HL-60 (cell line): ENCODE results near the gene RPL27A.
A peak's percentile ranks its signal among the peaks of the same experiment; 100 is the strongest.

ENCODE experiments used
- DNase-seq, 2 experiments: peaks; one replicate each; pipeline ENCODE4 v3.0.0-alpha.2; 2010 to 2020; ENCODE audit warnings: low read depth in 1 of 2, low spot score in 1 of 2
- H3K27ac ChIP-seq: fragments of 250-450 bp; sonication (Bioruptor Pico); replicated peaks from 2 replicates; pipeline ENCODE4 v1.5.1; 2020; ENCODE audit warnings: mild to moderate bottlenecking, moderate library complexity
- H3K27me3 ChIP-seq: fragments of 250-450 bp; sonication (Bioruptor Pico); 2 replicates; pipeline ENCODE4 v1.5.1; 2021; ENCODE audit warnings: mild to moderate bottlenecking, moderate library complexity; ENCODE audit not compliant: insufficient read depth, poor library complexity, severe bottlenecking
- H3K4me3 ChIP-seq: replicated peaks from 2 replicates; pipeline ENCODE4 v1.5.1; 2011; ENCODE audit warnings: mild to moderate bottlenecking, control low read depth, low read length; ENCODE audit not compliant: insufficient read depth
- GABPA ChIP-seq: IDR thresholded peaks from 2 replicates; pipeline ENCODE4 v1.6.1; 2012; ENCODE audit warnings: low read depth
- POLR2AphosphoS5 ChIP-seq: IDR thresholded peaks from 2 replicates; pipeline ENCODE4 v1.6.1; 2012; ENCODE audit warnings: low read depth
- SPI1 ChIP-seq: IDR thresholded peaks from 2 replicates; pipeline ENCODE4 v1.6.1; 2012; ENCODE audit warnings: low read depth, mild to moderate bottlenecking, borderline replicate concordance
- long read RNA-seq: library from polyadenylated mRNA; unstranded; transcript quantifications from one replicate; pipeline ENCODE4 v2.0.0, GENCODE V29; 2020
- TF ChIP-seq, protein P1 (sequence below): IDR thresholded peaks from 2 replicates; pipeline ENCODE4 v1.6.1; 2012; ENCODE audit warnings: low read depth; ENCODE audit not compliant: insufficient replicate concordance
- TF ChIP-seq, protein P2 (sequence below): IDR thresholded peaks from one replicate; pipeline ENCODE4 v1.5.1; 2011; ENCODE audit warnings: low read length, control low read depth, inconsistent platforms; ENCODE audit not compliant: insufficient read depth

Gene RPL27A
- long read RNA-seq, full-length matches to known transcripts: 326 of 336 reads
- long read RNA-seq, partial matches to known transcripts: 2 of 336 reads
- long read RNA-seq, other reads (novel, unspliced or antisense): 8 of 336 reads

DNA sequence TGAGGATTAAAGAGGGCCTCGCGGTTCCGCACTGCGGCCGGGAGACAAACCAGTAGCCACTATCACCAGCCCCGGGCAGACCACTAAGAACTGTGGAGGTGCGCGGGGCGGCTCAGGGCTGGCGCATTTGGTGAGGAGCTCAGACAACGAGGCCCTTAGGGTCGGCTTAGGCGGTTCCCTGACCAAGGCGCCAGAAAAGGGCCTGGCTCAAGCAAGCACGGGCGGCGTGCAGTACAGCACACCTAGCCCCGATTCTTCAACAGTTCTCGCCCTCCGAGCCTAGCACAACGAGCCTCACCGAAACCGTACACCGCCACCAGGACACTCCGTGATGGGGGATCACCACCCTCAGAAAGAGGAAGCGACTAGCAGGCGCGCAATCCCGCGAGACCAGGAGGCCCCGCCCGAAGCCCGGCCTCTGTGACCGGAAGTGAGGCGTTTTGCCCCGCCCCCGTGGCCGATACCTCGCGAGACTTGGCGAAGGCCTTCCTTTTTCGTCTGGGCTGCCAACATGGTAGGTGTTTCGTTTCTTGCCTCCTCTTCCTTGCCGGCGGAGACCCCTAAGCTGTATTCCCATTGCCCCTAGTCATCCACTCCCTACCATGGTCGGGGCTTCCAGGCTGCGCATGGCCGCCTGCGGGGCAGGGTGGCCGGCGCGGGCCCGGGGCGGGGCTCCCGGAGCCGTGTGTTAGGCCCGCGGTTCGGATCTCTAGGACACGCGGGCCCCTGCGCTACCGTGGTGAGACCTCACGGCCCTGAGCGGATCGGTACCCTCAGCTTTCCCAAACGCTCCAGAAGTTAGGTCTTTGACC lies at the start of gene RPL27A, which contains the start of gene TRIM66:
Gene RPL27A, plus strand, starts transcription at position 490 of the 812 bp plus-strand sequence. Its CDS starts 22 bp downstream, at position 512.
Gene TRIM66, minus strand, starts transcription at position 363 of the 812 bp plus-strand sequence. CDS start 10,391 bp downstream, outside the sequence.
- TF ChIP-seq SPI1 (peak; percentile 97), GABPA (peak; percentile 68), POLR2AphosphoS5 (peak; percentile 99)
- TF ChIP-seq, protein P1, sequence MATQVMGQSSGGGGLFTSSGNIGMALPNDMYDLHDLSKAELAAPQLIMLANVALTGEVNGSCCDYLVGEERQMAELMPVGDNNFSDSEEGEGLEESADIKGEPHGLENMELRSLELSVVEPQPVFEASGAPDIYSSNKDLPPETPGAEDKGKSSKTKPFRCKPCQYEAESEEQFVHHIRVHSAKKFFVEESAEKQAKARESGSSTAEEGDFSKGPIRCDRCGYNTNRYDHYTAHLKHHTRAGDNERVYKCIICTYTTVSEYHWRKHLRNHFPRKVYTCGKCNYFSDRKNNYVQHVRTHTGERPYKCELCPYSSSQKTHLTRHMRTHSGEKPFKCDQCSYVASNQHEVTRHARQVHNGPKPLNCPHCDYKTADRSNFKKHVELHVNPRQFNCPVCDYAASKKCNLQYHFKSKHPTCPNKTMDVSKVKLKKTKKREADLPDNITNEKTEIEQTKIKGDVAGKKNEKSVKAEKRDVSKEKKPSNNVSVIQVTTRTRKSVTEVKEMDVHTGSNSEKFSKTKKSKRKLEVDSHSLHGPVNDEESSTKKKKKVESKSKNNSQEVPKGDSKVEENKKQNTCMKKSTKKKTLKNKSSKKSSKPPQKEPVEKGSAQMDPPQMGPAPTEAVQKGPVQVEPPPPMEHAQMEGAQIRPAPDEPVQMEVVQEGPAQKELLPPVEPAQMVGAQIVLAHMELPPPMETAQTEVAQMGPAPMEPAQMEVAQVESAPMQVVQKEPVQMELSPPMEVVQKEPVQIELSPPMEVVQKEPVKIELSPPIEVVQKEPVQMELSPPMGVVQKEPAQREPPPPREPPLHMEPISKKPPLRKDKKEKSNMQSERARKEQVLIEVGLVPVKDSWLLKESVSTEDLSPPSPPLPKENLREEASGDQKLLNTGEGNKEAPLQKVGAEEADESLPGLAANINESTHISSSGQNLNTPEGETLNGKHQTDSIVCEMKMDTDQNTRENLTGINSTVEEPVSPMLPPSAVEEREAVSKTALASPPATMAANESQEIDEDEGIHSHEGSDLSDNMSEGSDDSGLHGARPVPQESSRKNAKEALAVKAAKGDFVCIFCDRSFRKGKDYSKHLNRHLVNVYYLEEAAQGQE: peak; percentile 72
- TF ChIP-seq, protein P2, sequence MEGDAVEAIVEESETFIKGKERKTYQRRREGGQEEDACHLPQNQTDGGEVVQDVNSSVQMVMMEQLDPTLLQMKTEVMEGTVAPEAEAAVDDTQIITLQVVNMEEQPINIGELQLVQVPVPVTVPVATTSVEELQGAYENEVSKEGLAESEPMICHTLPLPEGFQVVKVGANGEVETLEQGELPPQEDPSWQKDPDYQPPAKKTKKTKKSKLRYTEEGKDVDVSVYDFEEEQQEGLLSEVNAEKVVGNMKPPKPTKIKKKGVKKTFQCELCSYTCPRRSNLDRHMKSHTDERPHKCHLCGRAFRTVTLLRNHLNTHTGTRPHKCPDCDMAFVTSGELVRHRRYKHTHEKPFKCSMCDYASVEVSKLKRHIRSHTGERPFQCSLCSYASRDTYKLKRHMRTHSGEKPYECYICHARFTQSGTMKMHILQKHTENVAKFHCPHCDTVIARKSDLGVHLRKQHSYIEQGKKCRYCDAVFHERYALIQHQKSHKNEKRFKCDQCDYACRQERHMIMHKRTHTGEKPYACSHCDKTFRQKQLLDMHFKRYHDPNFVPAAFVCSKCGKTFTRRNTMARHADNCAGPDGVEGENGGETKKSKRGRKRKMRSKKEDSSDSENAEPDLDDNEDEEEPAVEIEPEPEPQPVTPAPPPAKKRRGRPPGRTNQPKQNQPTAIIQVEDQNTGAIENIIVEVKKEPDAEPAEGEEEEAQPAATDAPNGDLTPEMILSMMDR: no peak
- peak; percentile 96 to 98 for DNase-seq
- Histone ChIP-seq H3K27me3 (no peaks in the 10 kb centered on the region), H3K27ac (peak within 1 kb of the TSS; percentile 99), H3K4me3 (peak within 1 kb of the TSS; percentile 66)

DNA sequence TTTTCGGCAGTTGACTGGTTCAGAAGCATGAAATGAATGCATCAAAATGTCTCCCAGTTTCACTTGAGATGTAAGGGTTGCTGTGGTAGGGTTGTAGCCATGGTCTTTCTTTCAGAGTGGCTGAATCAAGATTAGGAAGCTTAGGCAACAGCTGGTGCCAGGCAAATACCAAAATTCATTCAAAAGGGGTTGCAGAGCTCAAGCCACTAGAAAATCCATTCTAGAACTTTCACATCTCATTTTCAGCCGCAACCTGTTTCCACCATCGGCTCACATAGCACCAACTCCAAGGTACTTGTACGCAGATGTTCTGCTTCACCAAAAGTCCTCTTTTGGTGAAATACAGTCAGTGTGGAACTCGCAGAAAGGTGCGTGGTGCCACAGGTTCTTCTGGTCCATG lies 48.1 kb upstream of the RPL27A start:
- TF ChIP-seq, protein P1: no peak
- TF ChIP-seq GABPA: no peak
- TF ChIP-seq POLR2AphosphoS5: no peak
- no peak for TF ChIP-seq SPI1
- TF ChIP-seq, protein P2: no peak
- Histone ChIP-seq H3K27me3 (no peaks in the 10 kb centered on the region), H3K4me3 (no peak overlapping the region), H3K27ac (no peak overlapping the region)
- DNase-seq: no peak

DNA sequence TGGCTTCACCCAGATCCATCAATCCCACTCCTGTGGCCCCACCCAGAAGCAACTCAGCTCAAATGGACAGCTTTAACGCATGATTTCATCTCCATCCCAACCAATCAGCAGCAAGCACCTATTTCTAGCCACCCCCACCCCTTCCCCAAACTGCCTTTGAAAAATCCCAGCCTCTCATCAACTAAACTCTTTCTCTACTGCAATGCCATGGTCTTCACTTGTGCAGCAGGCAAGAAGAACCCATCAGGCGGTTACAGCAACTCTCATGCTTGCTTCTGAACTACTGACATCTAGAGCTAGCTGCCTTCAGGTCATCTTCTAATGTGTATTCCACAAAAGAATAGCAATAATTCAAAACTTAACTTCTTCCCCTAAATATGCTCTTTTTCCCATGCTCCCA lies 46.5 kb upstream of the RPL27A start:
- Histone ChIP-seq H3K4me3 (no peak overlapping the region), H3K27me3 (no peaks in the 10 kb centered on the region), H3K27ac (no peak overlapping the region)
- TF ChIP-seq, protein P1: no peak
- no peak for TF ChIP-seq POLR2AphosphoS5
- TF ChIP-seq SPI1: no peak
- no peak for TF ChIP-seq GABPA
- TF ChIP-seq, protein P2: no peak
- no peak for DNase-seq
